T-helper 17 cell (primary cell): ENCODE data around the gene PARD3B. TPM values are rescaled to one million over a fixed set of nuclear protein-coding genes. Genes with fewer than 3 reads are reported as not detected.

Source experiments
- ATAC-seq: fragments of 150-1000 bp; cut with Tn5 transposase; 2 replicates; pipeline ENCODE4 v1.10.0; 2021; ENCODE audit warnings: mild to moderate bottlenecking, moderate library complexity
- DNase-seq, 3 donors: peaks; one replicate each; pipeline versions ENCODE4 v3.0.0 to v3.0.0-alpha.2; 2020 to 2021
- H3K9me3 ChIP-seq: one replicate; pipeline ENCODE4 v1.7.0; 2013; ENCODE audit warnings: low read length, mild to moderate bottlenecking; ENCODE audit not compliant: control insufficient read depth, poor library complexity, severe bottlenecking
- H3K27ac Mint-ChIP-seq: one replicate; pipeline ENCODE4 v1.8.0; 2022; ENCODE audit warnings: mild to moderate bottlenecking, moderate library complexity, mixed read lengths
- H3K27me3 Mint-ChIP-seq: one replicate; pipeline ENCODE4 v1.8.0; 2022; ENCODE audit warnings: mixed read lengths
- H3K36me3 Mint-ChIP-seq: one replicate; pipeline ENCODE4 v1.8.0; 2022; ENCODE audit warnings: low read depth, mixed read lengths
- H3K4me1 Mint-ChIP-seq: one replicate; pipeline ENCODE4 v1.8.0; 2022; ENCODE audit warnings: mild to moderate bottlenecking, mixed read lengths
- H3K4me3 Mint-ChIP-seq: one replicate; pipeline ENCODE4 v1.8.0; 2022; ENCODE audit warnings: mild to moderate bottlenecking, moderate library complexity, mixed read lengths
- total RNA-seq, 4 donors: library from RNA in 2 of 4; stranded (reverse) in 2 of 4; gene quantifications; one replicate each; pipeline ENCODE4 v1.2.3 and lab custom pipeline; 2022 to 2026

Gene PARD3B
- total RNA-seq, 2 donors from 2014 or later: 1.5 to 3.0 TPM

GRCh38 chr2:205375461-205376448, 830.5 kb downstream of the PARD3B start:
- Mint-ChIP-seq H3K4me3 (no peak overlapping the region), H3K36me3 (no peaks in the 10 kb centered on the region), H3K27me3 (no peaks in the 10 kb centered on the region), H3K27ac (no peak overlapping the region), H3K4me1 (peaks cover 5% of the 10 kb centered on the region)
- ATAC-seq (no peak), DNase-seq (no peak)
- H3K9me3 ChIP-seq: no peaks in the 10 kb centered on the region

GRCh38 chr2:205377324-205377723, 832.0 kb downstream of the PARD3B start:
- Mint-ChIP-seq H3K36me3 (no peaks in the 10 kb centered on the region), H3K4me3 (no peak overlapping the region), H3K4me1 (peaks cover 2% of the 10 kb centered on the region), H3K27me3 (no peaks in the 10 kb centered on the region), H3K27ac (no peak overlapping the region)
- no peak for DNase-seq
- ATAC-seq: no peak
- H3K9me3 ChIP-seq: no peaks in the 10 kb centered on the region

GRCh38 chr2:205383601-205384000, 838.3 kb downstream of the PARD3B start:
- no peaks in the 10 kb centered on the region for H3K4me1 Mint-ChIP-seq
- no peaks in the 10 kb centered on the region for H3K9me3 ChIP-seq
- DNase-seq (no peak), ATAC-seq (no peak)
- H3K36me3 Mint-ChIP-seq: no peaks in the 10 kb centered on the region
- H3K4me3 Mint-ChIP-seq: no peak overlapping the region
- no peak overlapping the region for H3K27ac Mint-ChIP-seq
- H3K27me3 Mint-ChIP-seq: peaks cover 5% of the 10 kb centered on the region

GRCh38 chr2:205386109-205386508, 840.8 kb downstream of the PARD3B start:
- ATAC-seq: no peak
- H3K27me3 Mint-ChIP-seq: peaks cover 5% of the 10 kb centered on the region
- no peaks in the 10 kb centered on the region for H3K9me3 ChIP-seq
- no peaks in the 10 kb centered on the region for H3K4me1 Mint-ChIP-seq
- DNase-seq: no peak
- H3K36me3 Mint-ChIP-seq: no peaks in the 10 kb centered on the region
- H3K4me3 Mint-ChIP-seq: no peak overlapping the region
- H3K27ac Mint-ChIP-seq: no peak overlapping the region

- no peak overlapping the region for H3K4me3 Mint-ChIP-seq
- no peak overlapping the region for H3K27ac Mint-ChIP-seq
- DNase-seq (no peak), ATAC-seq (no peak)
- no peaks in the 10 kb centered on the region for H3K4me1 Mint-ChIP-seq
- no peaks in the 10 kb centered on the region for H3K36me3 Mint-ChIP-seq
- no peaks in the 10 kb centered on the region for H3K9me3 ChIP-seq
- H3K27me3 Mint-ChIP-seq: peaks cover 5% of the 10 kb centered on the region
These were observed 842.2 kb downstream of the PARD3B start for GRCh38 chr2:205387350-205388055.

GRCh38 chr2:205390866-205391265, 845.6 kb downstream of the PARD3B start:
- Mint-ChIP-seq H3K27me3 (peaks cover 5% of the 10 kb centered on the region), H3K27ac (no peak overlapping the region), H3K4me3 (no peak overlapping the region), H3K4me1 (no peaks in the 10 kb centered on the region), H3K36me3 (no peaks in the 10 kb centered on the region)
- no peak for DNase-seq
- no peaks in the 10 kb centered on the region for H3K9me3 ChIP-seq
- no peak for ATAC-seq

- Mint-ChIP-seq H3K27ac (no peak overlapping the region), H3K36me3 (no peaks in the 10 kb centered on the region), H3K4me3 (no peak overlapping the region), H3K27me3 (peaks cover 6% of the 10 kb centered on the region), H3K4me1 (no peaks in the 10 kb centered on the region)
- H3K9me3 ChIP-seq: no peaks in the 10 kb centered on the region
- ATAC-seq: no peak
- no peak for DNase-seq
These were observed 856.2 kb downstream of the PARD3B start for GRCh38 chr2:205401511-205401910.

GRCh38 chr2:205402011-205402410, 856.7 kb downstream of the PARD3B start:
- ATAC-seq (no peak), DNase-seq (no peak)
- no peak overlapping the region for H3K4me3 Mint-ChIP-seq
- H3K36me3 Mint-ChIP-seq: no peaks in the 10 kb centered on the region
- H3K27me3 Mint-ChIP-seq: peaks cover 6% of the 10 kb centered on the region
- H3K4me1 Mint-ChIP-seq: no peaks in the 10 kb centered on the region
- H3K27ac Mint-ChIP-seq: no peak overlapping the region
- no peaks in the 10 kb centered on the region for H3K9me3 ChIP-seq

- H3K27ac Mint-ChIP-seq: no peak overlapping the region
- ATAC-seq: no peak
- H3K36me3 Mint-ChIP-seq: no peaks in the 10 kb centered on the region
- no peaks in the 10 kb centered on the region for H3K4me1 Mint-ChIP-seq
- no peak for DNase-seq
- peaks cover 6% of the 10 kb centered on the region for H3K27me3 Mint-ChIP-seq
- no peak overlapping the region for H3K4me3 Mint-ChIP-seq
- no peaks in the 10 kb centered on the region for H3K9me3 ChIP-seq
These were observed 858.1 kb downstream of the PARD3B start for GRCh38 chr2:205403244-205403825.

GRCh38 chr2:205405194-205405593, 859.9 kb downstream of the PARD3B start:
- Mint-ChIP-seq H3K36me3 (no peaks in the 10 kb centered on the region), H3K4me3 (no peak overlapping the region), H3K4me1 (no peaks in the 10 kb centered on the region), H3K27me3 (peaks cover 6% of the 10 kb centered on the region), H3K27ac (no peak overlapping the region)
- DNase-seq (no peak), ATAC-seq (no peak)
- no peaks in the 10 kb centered on the region for H3K9me3 ChIP-seq

- DNase-seq (no peak), ATAC-seq (no peak)
- Mint-ChIP-seq H3K27ac (no peak overlapping the region), H3K27me3 (peaks cover 6% of the 10 kb centered on the region), H3K4me3 (no peak overlapping the region), H3K4me1 (no peaks in the 10 kb centered on the region), H3K36me3 (no peaks in the 10 kb centered on the region)
- no peaks in the 10 kb centered on the region for H3K9me3 ChIP-seq
These were observed 860.5 kb downstream of the PARD3B start for GRCh38 chr2:205405752-205406151.

GRCh38 chr2:205407984-205408383, 862.7 kb downstream of the PARD3B start:
- no peak for ATAC-seq
- Mint-ChIP-seq H3K27me3 (peaks cover 17% of the 10 kb centered on the region), H3K36me3 (peaks cover 3% of the 10 kb centered on the region), H3K4me1 (no peaks in the 10 kb centered on the region), H3K27ac (no peak overlapping the region), H3K4me3 (no peak overlapping the region)
- H3K9me3 ChIP-seq: no peaks in the 10 kb centered on the region
- no peak for DNase-seq

- peaks cover 17% of the 10 kb centered on the region for H3K27me3 Mint-ChIP-seq
- H3K36me3 Mint-ChIP-seq: peaks cover 3% of the 10 kb centered on the region
- H3K27ac Mint-ChIP-seq: no peak overlapping the region
- DNase-seq (no peak), ATAC-seq (no peak)
- no peak overlapping the region for H3K4me3 Mint-ChIP-seq
- H3K9me3 ChIP-seq: no peaks in the 10 kb centered on the region
- H3K4me1 Mint-ChIP-seq: no peaks in the 10 kb centered on the region
These were observed 863.4 kb downstream of the PARD3B start for GRCh38 chr2:205408696-205409095.
